ENCODE data around the gene ACVR2B.
"Not testable (repeated sequence)": the region's sequence is repeated elsewhere in the genome, so short reads cannot be mapped to it uniquely, and the experiment has no call there.

Gene ACVR2B

GRCh38 chr3:38453075-38453912 is at the start of gene ACVR2B:
TSS of gene ACVR2B (plus strand) at chr3:38453890. CDS start at chr3:38454323, 433 bp downstream.
- H3K27ac Mint-ChIP-seq = peak within 1 kb of the TSS; percentile 72
- DNase-seq = peak; percentile 23
- peak within 1 kb of the TSS; percentile 85 to 87 for H3K4me3 Mint-ChIP-seq
- H3K4me1 Mint-ChIP-seq = peaks cover 9 to 14% of the 10 kb centered on the region in 2 donors
- H3K27me3 Mint-ChIP-seq = peaks cover 29 to 35% of the 10 kb centered on the region in 2 donors
- no peaks in the 10 kb centered on the region for H3K9me3 Mint-ChIP-seq
- peak; percentile 50 to 58 for ATAC-seq (replicated peaks)
- H3K36me3 Mint-ChIP-seq = no peaks in the 10 kb centered on the region

- Mint-ChIP-seq H3K27me3 (no peaks in the 10 kb centered on the region), H3K4me3 (no peak overlapping the region), H3K4me1 (no peaks in the 10 kb centered on the region), H3K9me3 (peaks cover 2 to 4% of the 10 kb centered on the region in 2 donors), H3K27ac (no peak overlapping the region), H3K36me3 (peaks cover 6 to 8% of the 10 kb centered on the region in 2 donors)
- no peak for ATAC-seq (replicated peaks)
- no peak for DNase-seq
These were observed 49.4 kb upstream of the ACVR2B start for GRCh38 chr3:38404286-38404685.

DNA sequence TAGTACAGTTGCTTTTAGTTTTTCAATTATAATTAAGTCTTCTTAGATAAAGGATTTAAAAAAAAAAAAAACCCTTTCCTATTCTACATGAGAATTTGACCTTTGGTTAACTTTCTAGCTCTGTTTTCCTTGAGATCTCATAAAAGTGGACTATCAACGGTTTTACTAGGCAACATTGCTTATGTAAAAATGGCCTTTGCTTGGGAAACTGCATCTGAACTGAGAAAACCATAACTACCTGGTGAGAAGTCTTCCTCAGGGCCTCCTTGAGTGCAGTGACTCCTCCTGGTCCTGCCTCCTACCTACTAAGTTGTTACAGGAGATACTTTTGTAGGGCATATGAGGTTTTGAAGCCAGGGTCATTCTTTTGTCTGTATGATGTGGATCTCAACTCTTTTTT is 42.1 kb upstream of the ACVR2B start:
- Mint-ChIP-seq H3K4me1 (no peaks in the 10 kb centered on the region), H3K4me3 (no peak overlapping the region), H3K9me3 (peaks cover 0 to 4% of the 10 kb centered on the region in 2 donors), H3K27me3 (peaks cover 0 to 8% of the 10 kb centered on the region in 2 donors), H3K27ac (no peak overlapping the region), H3K36me3 (no peaks in the 10 kb centered on the region)
- DNase-seq (no peak), ATAC-seq (replicated peaks) (no peak)

DNA sequence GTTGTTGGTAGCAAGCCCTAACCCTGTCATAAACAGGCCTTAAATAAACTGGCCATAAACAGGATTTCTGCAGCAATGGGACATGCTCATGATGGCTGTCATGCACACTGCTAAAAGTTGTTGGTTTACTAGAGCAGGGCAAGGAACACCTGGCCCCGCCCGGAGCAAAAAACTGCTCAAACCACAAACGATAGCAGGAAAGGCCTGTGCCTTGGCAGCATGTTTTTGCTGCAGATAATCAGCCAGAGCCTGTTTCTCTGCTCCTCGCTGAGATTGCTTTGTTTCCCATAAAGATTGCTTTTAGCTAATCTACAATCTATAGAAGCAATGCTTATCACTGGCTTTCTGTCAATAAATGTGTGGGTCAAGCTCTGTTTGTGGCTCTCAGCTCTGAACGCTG is 32.9 kb upstream of the ACVR2B start:
- H3K27ac Mint-ChIP-seq, H3K4me1 Mint-ChIP-seq: not testable (repeated sequence)

DNA sequence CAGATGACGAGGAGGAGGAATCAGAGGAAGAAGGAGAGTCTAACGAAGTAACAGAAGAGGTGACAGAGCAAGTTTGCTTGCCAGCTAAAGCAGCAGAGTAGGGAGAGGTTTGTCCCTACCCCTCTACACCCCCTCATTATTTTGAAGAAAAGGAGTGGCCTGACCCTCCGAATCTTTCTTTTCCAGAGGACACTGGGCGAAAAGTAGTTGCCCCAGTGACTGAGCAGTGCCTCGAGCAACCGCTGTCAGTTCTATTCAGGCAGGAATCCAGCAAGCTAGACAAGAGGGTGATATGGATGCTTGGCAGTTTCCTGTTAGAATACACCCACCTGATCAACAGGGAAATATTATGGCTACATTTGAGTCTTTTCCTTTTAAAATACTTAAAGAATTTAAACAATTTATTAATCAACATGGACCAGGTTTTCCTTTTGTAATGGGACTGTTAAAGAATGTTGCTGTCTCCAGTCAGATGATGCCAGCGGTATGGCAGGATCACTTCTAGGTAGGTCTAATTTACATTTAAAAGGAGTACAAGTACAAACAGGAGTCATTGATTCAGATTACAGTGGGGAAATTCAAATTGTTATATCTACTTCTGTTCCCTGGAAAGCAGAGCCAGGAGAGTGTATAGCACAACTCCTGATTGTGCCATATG is 31.9 kb upstream of the ACVR2B start:
- H3K4me3 Mint-ChIP-seq = no peak overlapping the region
- H3K4me1 Mint-ChIP-seq = no peaks in the 10 kb centered on the region
- H3K27me3 Mint-ChIP-seq = peaks cover 0 to 5% of the 10 kb centered on the region in 2 donors
- ATAC-seq (replicated peaks) (no peak), DNase-seq (no peak)
- no peaks in the 10 kb centered on the region for H3K36me3 Mint-ChIP-seq
- no peaks in the 10 kb centered on the region for H3K9me3 Mint-ChIP-seq
- H3K27ac Mint-ChIP-seq = no peak overlapping the region

More for the DNA sequence above, 32.9 kb upstream of the ACVR2B start:
- H3K4me3 Mint-ChIP-seq; DNase-seq; ATAC-seq (replicated peaks); H3K36me3 Mint-ChIP-seq; H3K9me3 Mint-ChIP-seq; H3K27me3 Mint-ChIP-seq: not testable (repeated sequence)

GRCh38 chr3:38426798-38427426 is 26.8 kb upstream of the ACVR2B start:
- not testable (repeated sequence) for ATAC-seq (replicated peaks); H3K36me3 Mint-ChIP-seq; H3K9me3 Mint-ChIP-seq; H3K4me1 Mint-ChIP-seq; H3K27me3 Mint-ChIP-seq; H3K27ac Mint-ChIP-seq; H3K4me3 Mint-ChIP-seq; DNase-seq

GRCh38 chr3:38432871-38433658 is 20.6 kb upstream of the ACVR2B start:
- H3K9me3 Mint-ChIP-seq = peaks cover 31 to 34% of the 10 kb centered on the region in 2 donors
- not testable (repeated sequence) for H3K4me3 Mint-ChIP-seq; H3K27me3 Mint-ChIP-seq; H3K4me1 Mint-ChIP-seq; DNase-seq; ATAC-seq (replicated peaks); H3K27ac Mint-ChIP-seq
- peaks cover 6 to 19% of the 10 kb centered on the region in 2 donors for H3K36me3 Mint-ChIP-seq

GRCh38 chr3:38433661-38434060 is 20.0 kb upstream of the ACVR2B start:
- peaks cover 6 to 19% of the 10 kb centered on the region in 2 donors for H3K36me3 Mint-ChIP-seq
- H3K9me3 Mint-ChIP-seq = peaks cover 31 to 34% of the 10 kb centered on the region in 2 donors
- not testable (repeated sequence) for H3K4me1 Mint-ChIP-seq; H3K27ac Mint-ChIP-seq; H3K4me3 Mint-ChIP-seq; ATAC-seq (replicated peaks); DNase-seq; H3K27me3 Mint-ChIP-seq

- not testable (repeated sequence) for H3K27ac Mint-ChIP-seq; DNase-seq; H3K4me3 Mint-ChIP-seq; ATAC-seq (replicated peaks); H3K27me3 Mint-ChIP-seq; H3K4me1 Mint-ChIP-seq
- peaks cover 5 to 13% of the 10 kb centered on the region in 2 donors for H3K36me3 Mint-ChIP-seq
- peaks cover 27 to 29% of the 10 kb centered on the region in 2 donors for H3K9me3 Mint-ChIP-seq
These were observed 15.1 kb upstream of the ACVR2B start for GRCh38 chr3:38438436-38439069.

GRCh38 chr3:38443205-38443604 is 10.5 kb upstream of the ACVR2B start:
- ATAC-seq (replicated peaks); H3K4me1 Mint-ChIP-seq; H3K27me3 Mint-ChIP-seq; H3K4me3 Mint-ChIP-seq; DNase-seq; H3K36me3 Mint-ChIP-seq; H3K27ac Mint-ChIP-seq: not testable (repeated sequence)
- peaks cover 10% of the 10 kb centered on the region in 2 donors for H3K9me3 Mint-ChIP-seq

GRCh38 chr3:38446085-38446686 is 7.5 kb upstream of the ACVR2B start:
- H3K4me3 Mint-ChIP-seq = no peak overlapping the region
- H3K27ac Mint-ChIP-seq = no peak overlapping the region
- no peak for DNase-seq
- no peaks in the 10 kb centered on the region for H3K4me1 Mint-ChIP-seq
- no peaks in the 10 kb centered on the region for H3K36me3 Mint-ChIP-seq
- no peaks in the 10 kb centered on the region for H3K9me3 Mint-ChIP-seq
- peaks cover 12 to 15% of the 10 kb centered on the region in 2 donors for H3K27me3 Mint-ChIP-seq
- ATAC-seq (replicated peaks) = no peak

- no peak overlapping the region for H3K4me3 Mint-ChIP-seq
- no peak for DNase-seq
- no peak for ATAC-seq (replicated peaks)
- H3K27me3 Mint-ChIP-seq = peaks cover 12 to 20% of the 10 kb centered on the region in 2 donors
- H3K36me3 Mint-ChIP-seq = no peaks in the 10 kb centered on the region
- no peaks in the 10 kb centered on the region for H3K9me3 Mint-ChIP-seq
- H3K4me1 Mint-ChIP-seq = no peaks in the 10 kb centered on the region
- H3K27ac Mint-ChIP-seq = no peak overlapping the region
These were observed 6.9 kb upstream of the ACVR2B start for GRCh38 chr3:38446812-38447211.

GRCh38 chr3:38450853-38451252 is 2.8 kb upstream of the ACVR2B start:
- Mint-ChIP-seq H3K4me3 (no peak overlapping the region), H3K27me3 (peaks cover 29 to 35% of the 10 kb centered on the region in 2 donors), H3K9me3 (no peaks in the 10 kb centered on the region), H3K36me3 (no peaks in the 10 kb centered on the region), H3K27ac (no peak overlapping the region), H3K4me1 (peaks cover 9% of the 10 kb centered on the region in 2 donors)
- ATAC-seq (replicated peaks) = no peak
- no peak for DNase-seq
